Cerebellar nuclear complex (tissue), 1 donor: ENCODE measurements around the gene SCNM1.
A peak's percentile ranks its signal among the peaks of the same experiment; 100 is the strongest.
"Not testable (repeated sequence)": the region's sequence is repeated elsewhere in the genome, so short reads cannot be mapped to it uniquely, and the experiment has no call there.

Experiments used
- DNase-seq, 2 experiments: peaks; one replicate each; lab custom pipeline; 2025; lab: John Stamatoyannopoulos, UW

SCNM1 gene

DNA sequence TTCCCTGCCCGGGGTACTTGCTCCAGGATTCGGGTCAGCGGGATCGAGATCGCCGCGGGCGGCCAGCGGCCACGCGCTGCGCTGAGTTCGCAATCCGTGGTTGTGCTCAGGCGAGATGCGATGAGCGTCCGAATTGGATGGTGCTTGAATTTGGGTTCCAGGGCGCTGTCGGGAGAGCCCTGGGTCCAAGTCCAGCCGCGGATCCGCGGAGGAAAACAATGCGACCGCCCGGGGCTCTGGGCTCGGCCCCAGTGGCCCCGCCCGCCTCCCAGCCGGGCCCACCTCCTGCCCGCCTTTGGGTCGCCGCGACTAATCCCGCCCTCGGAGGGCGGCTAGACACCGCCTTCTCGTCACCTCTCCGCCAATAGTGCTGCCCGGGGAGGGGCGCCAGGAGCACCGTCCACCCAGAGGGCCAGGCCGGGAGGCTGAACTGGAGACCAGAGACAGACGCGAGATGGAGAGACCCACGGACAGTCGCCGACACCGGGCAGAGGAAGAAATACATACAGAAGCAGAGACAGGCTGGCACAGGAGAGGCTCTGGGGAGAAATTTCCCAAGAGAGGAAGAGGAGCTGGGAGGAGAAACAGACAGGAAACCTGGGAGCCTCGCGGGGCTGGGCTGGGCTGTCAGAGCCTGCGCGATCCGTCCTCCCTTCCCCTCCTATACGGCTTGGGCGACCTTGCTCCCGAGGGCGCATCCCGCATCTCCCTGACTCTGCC lies 19.4 kb upstream of the SCNM1 start, which contains the start of gene SEMA6C:
Gene SEMA6C (minus strand): TSS at position 220 of the 720 bp plus-strand sequence. CDS start 4,010 bp downstream, outside the sequence.
- DNase-seq, result peak; percentile 89 to 92

DNA sequence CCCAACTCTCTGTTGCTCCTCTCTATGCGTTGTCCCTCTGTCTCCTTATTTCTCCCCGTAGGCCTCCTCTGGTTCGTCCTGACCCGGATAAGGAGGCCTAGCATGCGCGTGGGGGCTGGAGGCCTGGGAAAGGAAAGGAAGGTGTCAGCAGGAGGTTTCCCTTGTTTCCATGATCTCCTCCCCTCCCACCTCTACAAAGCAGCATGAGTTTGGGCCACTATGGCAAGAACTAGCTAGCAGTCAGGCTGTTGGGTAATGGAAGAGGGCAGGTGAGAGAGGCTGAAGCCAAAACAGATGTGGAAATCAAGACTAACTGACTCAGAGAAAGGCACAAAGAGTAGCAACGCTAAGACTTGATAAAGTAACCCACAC lies 18.8 kb upstream of the SCNM1 start:
- no peak for DNase-seq

DNA sequence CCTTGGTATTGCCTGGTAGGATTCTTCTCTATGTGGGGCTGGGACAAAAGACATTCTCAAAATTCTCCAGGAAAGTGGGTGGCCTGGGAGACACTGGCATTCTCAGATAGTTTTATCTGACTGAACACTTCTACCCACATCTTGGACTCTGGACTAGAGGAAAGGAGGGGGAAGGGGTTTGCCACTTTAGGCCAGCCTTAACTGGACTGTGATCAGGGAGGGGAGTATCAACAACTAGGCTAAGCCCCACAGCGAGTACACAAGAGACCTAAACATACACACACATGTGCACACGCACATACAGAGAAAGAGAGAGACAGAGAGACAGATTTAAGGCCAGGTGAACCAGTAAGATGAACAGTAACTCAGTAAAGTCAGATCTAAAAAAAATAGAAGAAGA lies 18.3 kb upstream of the SCNM1 start:
- no peak for DNase-seq

DNA sequence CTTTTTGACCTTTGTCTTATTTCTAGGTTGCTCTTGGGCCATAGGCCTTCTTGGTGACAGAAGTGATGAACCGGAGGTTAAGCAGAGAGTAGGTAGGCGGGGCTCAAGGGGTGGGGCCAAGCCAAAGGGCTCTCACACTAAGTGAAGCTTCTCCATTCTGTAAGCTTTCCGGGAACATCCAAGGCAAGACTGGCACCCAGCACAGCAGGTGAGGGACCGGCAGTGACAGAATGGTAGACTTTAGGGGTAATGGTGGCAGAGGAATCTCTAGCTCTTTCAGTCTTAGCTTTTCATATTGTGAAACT lies 9.5 kb upstream of the SCNM1 start, which contains the start of gene TNFAIP8L2:
Gene TNFAIP8L2 (plus strand): TSS at position 135 of the 305 bp plus-strand sequence. CDS start 2,049 bp downstream, outside the sequence.
- DNase-seq, result no peak

DNA sequence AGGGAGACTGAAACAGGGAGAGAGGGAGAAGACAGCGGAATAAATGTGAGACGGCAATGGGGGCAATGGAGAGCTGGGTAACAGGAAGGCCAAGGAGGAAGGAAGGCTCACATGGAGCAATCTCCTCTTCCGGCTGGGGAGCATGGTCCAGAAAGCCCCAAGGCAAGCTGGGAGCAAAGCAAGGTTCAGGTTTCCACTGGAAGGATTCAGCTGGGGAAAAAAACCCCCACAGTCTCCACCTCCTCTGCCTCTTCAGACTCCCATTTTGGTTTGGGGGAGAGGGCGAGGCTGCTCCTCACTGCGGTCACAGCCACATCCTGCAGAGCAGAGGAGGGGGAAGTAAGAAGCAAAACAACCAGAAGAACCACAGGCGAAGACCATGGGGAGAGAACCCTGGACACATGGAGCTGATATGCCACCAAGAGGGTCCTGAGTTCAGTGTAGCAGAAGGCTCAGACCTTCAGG lies 8.8 kb upstream of the SCNM1 start:
- DNase-seq, result no peak

DNA sequence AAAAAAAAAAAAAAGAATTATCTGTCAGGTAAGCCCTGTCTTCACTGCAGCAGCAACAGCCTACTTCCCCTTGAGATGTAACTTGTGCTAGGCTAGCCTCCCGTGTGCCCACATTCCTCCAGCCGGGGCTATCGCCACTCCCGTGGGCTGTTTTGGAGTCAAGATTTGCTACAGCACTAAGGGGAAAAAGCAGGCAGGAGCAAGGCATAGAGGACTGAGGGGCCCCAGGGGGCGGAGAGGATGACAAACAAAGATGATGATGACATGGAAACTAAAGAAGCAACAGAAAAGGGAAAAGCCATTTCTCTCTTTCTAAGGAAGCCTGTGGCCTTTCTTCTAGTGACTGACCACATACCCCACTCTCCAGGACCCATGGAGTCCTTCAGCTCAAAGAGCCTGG lies 7.6 kb upstream of the SCNM1 start:
- DNase-seq, result no peak

DNA sequence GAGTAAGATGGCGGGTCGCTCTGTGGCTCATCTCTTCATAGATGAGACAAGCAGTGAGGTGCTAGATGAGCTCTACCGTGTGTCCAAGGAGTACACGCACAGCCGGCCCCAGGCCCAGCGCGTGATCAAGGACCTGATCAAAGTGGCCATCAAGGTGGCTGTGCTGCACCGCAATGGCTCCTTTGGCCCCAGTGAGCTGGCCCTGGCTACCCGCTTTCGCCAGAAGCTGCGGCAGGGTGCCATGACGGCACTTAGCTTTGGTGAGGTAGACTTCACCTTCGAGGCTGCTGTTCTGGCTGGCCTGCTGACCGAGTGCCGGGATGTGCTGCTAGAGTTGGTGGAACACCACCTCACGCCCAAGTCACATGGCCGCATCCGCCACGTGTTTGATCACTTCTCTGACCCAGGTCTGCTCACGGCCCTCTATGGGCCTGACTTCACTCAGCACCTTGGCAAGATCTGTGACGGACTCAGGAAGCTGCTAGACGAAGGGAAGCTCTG lies 7.1 kb upstream of the SCNM1 start:
- no peak for DNase-seq

DNA sequence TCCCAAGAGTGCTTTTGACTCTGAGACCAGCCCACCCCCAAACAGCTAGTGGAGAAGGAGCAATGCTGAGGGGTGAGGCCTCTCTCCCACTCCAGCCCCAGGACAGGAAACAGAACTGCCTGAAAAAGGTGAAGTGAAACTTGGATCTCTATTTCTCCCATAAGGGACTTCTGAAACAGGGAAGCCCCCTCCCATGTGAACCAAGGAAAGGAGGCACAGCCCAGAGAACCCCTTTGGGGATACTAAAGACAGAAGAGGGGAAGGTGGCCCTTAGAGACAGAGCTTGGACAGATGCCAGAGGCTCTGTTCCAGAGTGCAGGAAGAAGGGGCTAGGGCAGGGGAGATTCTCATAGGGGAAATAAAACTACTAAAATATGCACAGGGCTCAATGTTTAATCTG lies 6.6 kb upstream of the SCNM1 start:
- no peak for DNase-seq

DNA sequence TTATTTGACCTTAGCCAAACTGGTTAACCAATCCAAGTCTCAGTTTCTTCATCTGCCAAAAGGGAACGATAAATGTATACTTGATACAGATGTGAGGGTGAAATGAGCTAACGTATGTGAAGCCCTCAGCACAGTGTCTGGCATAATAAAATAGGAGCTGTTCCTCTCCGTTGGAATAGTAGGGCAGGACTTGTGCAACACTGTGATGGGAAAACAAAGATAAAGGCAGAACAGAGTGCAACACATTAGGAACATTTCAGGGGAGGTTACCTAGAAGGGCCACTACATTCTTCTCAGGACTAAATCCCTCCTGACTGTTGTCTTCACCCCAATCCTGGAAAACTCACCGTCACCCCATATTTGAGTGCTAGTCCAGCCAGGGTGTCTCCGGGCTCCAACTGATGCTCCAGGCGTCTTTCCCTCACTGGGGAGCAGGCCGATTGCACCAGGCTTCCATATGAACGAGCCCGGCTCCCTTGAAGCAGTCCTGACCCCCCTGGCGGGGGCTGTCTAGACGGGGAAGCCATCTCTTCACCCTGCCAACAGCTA lies 1.1 kb upstream of the SCNM1 start:
- no peak for DNase-seq

DNA sequence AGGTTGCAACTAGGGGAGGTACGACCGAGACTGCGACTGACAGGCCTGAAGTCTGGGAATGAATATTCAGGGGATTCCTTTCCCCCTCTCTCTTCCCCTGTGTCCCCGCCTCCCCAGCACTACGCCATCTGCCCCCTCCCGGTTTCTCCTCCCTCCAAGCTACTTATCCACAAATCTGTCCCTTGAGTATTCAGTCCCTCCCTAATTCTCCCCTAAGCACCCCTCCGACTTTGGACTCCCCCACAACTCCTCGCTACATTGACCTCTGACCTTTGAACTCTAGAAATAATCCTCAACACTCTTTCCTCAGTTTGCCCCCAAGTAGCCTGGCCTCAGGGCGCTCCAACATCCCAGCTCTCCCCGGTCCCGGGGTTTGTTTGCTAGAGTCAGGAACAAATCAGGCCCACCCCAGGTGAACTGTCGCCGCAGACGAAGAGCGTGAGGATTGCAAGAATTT lies 635 bp upstream of the SCNM1 start:
- no peak for DNase-seq

DNA sequence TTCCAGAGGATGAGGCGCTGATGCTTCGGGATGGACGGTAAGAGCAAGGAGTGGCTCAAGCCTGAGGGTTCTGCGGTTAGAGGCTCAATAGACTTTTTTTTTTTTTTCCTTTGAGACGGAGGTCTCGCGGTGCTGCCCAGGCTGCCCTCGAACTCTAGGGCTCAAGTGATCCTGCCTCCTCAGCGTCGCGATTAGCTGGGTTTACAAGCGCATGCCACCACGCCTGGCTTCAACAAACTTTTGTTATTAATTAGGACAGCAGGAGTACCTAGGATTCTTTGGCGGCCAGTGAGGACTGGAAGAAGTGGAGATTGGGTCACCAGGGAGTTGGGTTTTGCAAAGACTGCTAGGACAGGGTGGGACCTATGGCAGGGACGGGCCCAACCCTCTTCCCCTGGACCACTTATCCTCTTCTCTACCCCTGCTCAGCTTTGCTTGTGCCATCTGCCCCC lies 587 bp downstream of the SCNM1 start:
- no peak for DNase-seq

DNA sequence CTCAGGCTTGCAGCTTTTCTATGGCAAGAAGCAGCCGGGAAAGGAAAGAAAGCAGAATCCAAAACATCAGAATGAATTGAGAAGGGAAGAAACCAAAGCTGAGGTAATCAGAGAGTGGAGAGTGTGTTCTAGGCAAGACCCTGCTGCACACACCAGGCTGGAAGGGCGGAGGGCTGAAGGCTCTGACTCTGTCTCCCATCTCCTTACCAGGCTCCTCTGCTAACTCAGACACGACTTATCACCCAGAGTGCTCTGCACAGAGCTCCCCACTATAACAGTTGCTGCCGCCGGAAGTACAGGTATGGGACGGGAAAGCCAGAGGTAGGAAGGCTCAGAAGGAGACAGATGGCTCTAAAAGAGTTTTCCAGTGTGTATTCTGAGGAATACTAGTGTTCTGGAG lies 1.2 kb downstream of the SCNM1 start:
- DNase-seq, result no peak

DNA sequence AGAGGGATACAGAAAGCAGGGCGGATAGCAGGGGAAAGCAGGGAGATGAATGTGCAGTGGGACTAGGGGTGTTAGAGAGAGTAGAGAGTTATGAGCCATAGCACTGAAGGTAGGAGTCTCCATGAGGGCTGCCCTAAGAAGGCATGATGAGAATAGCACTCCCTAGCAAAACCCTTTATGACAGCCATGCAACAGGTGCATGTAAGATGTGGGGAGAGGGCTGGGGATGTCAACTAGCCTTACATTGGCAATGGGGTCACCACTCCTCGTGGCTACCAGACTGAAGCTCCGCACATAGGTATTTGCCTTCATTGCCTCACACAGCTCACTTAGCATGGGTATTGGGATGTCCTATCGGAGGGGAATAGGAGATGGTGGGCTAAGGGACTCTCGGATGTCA lies 5.2 kb downstream of the SCNM1 start:
- no peak for DNase-seq

DNA sequence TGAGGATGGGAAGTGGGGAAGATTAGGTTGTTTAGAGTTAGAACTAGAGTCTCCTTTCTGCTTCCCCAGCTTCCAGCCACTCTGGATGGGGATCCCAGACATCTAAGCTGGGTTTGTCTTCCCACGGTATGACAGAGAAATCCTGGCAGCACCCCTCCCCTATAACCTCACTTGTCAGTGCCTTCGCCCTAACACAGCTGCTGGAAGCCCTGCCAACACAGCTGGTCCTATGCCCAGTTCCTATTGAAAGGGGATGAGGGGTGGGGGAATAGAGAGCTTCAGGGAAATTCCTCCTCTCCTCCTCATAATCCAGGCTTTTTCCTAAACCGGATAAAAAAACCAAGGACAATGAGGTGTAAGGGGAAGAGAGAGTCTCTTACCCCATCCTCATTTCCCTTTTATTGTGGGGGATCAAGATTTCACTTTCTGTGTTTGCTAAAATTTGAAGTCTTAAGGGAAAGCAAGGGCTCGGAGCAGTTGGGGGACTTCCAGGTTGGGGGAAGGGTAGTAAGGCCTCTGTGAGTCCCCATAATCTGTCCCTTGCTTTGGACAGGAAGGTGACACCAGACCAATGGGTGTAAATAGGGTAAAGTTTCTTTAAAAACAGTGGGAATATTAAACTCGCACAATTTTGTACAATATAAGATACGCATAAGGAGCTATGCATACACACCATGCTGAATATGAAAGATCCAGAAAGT lies 9.2 kb downstream of the SCNM1 start:
- DNase-seq, result no peak

DNA sequence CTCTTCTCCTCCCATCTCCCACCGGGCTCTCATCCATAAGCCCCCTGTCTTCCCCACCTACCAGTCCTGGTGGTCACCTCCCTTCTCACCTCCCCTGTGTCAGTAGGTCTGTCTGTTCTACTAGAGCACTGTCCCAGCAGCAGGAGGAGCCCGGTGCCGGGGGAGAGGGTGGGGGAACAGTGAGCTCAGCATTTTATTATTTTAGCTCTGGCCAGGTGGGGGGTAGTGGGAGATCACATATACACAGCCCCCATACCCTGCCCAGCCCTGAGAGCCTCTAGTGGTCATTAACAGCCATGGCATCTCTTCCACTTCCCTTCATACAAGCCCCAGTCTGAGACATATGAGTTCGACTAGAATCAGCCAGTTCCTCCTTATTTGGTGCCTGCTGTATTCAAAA lies 9.9 kb downstream of the SCNM1 start, which contains the start of gene TMOD4:
Gene TMOD4 (minus strand): TSS at position 119 of the 400 bp plus-strand sequence. CDS start 1,106 bp downstream, outside the sequence.
- no peak for DNase-seq

DNA sequence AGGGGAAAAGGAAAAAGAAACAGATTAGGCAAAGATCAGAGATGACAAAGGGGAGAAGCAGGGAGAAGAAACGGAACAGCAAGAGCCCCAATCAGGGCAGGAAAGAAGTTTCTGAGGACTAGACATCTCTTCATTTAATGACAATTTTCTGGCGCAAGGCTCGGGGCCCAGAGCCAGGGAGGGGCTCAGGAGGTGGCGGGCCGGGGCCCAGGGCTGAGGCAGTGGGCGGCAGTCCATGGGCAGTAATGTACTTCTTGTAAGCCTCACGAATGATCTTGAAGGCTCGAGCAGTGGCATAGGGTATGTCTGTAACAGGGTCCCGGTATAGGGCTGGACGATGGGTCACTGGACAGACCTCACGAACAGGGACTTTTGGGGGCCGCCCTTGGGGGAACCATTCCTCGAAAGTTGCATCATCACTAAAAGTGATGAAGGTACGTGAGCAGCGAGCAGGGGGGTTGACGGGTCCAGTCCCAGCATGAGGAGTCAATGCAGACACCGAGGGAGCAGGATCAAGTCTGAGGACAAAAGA lies 10.6 kb downstream of the SCNM1 start:
- no peak for DNase-seq

DNA sequence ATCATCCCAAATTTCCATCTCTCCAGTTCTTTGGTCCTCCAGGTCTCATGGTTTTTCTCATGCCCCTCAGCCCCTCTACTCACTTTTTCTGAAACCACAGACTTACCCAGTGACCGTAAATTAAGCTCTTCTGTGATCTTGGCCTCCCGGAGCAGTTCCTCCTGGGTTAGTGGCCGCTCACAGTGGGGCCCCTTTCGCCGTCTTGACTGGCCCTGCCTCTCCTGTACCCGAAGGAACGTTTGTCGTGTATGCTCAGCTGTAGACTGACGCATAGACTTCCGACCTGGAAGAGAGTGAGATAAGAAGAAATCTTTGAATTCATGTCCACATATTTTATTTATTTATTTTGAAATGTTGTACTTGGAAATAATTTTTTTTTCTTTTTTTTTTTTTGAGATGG lies 18.3 kb downstream of the SCNM1 start:
- no peak for DNase-seq

DNA sequence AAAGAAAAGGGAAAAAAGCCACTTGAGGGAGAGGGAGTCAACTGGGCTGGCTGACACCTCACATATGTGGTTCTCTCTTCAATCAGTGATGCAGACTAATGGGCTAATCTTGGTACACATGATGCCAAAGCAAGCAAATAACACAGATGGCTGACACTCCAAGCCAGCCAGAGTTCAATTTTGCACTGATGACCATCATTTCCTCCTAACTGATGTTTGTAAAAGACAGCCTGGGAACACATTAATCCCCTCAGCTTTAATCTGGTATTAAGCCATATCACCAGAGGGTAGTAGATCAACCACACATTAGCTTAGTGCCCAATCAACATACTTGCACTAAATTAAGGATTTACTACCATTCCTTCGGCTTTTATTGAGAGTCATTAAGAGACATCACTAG lies 21.3 kb downstream of the SCNM1 start:
- no peak for DNase-seq

DNA sequence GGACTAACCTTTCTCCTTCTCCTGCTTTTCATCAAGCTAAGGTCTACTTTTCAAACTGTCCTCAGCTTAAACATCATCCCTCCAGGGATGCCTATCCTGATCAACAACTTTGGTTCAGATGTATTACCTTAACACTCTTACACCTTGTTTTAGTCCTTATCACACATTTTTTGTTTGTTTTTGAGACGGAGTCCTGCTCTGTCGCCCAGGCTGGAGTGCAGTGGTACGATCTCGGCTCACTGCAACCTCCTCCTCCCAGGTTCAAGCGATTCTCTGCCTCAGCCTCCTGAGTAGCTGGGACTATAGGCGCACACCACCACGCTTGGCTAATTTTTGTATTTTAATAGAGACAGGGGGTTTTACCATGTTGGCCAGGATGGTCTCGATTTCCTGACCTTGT lies 22.7 kb downstream of the SCNM1 start:
- not testable (repeated sequence) for DNase-seq

DNA sequence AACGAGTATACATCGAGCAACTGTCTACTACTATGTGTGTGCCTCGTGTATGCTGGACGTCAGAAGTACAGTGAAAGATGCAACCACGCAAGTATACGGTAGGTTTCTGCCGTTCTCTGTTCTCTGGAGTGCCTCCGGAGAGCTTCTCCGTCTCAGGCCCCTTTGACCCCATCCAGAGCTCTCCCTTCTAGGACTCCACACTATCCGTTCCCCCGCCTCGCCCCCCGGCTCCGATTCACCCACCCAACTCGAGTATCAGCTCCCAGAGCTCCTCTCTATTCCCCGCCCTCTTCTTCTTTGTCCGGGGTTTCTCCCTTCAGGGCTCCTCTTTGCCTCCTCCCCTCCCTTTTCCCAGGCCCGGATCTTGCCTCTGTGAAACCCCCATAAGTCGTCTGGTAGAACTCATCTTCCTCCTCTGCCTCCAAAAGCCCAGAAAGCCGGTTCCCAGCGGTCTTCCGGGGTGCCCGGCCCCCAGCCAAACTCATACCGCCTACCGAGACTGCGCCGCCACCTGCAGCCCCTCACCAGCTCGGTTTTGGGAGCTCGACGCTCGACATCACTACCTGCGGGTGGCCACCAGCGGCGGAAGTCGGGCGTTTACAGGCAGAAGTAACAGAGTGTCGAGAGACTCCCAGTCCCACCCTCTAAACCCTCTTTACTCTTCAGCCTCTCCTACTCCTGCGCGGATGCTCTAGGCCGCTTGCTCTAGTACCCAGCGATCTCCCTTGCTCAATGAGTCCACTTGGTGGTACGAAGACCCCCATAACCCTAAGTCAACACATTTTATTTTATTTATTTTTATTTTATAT lies 23.9 kb downstream of the SCNM1 start, which contains the start of gene VPS72:
Gene VPS72 (minus strand): TSS at position 561 of the 809 bp plus-strand sequence. CDS start 76 bp downstream, at position 485.
- DNase-seq, result peak; percentile 35 to 42

DNA sequence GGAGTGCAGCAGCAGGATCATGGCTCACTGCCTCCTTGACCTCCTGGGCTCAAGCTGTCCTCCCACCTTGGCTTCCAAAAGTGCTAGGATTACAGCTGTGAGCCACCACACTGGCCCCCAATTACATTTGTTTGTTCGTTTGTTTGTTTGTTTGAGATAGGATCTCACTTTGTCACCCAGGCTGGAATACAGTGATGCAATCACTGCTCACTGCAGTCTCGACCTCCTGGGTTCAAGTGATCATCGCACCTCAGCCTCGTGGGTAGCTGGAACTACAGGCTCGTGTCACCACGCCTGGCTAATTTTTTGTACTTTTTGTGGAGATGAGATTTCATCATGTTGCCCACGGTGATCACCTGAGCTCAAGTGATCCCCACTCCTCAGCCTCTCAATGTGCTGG lies 26.1 kb downstream of the SCNM1 start:
- DNase-seq, result no peak
